Measurements from ENCODE around the gene LNP1.

LNP1 gene

GRCh38 chr3:100499651-100500050 lies 98.3 kb downstream of the LNP1 start:
- no peaks in the 10 kb centered on the region for H3K27me3 ChIP-seq (ENCODE audit: insufficient read depth, poor library complexity, severe bottlenecking)
- TF ChIP-seq POLR2AphosphoS5 (IDR thresholded peaks at IDR 0.05; ENCODE audit: low read depth) = no peak
- TF ChIP-seq CTCF (IDR thresholded peaks at IDR 0.05; ENCODE audit: insufficient read depth, low read length) = no peak
- no peak for TF ChIP-seq REST (IDR thresholded peaks at IDR 0.05; ENCODE audit: insufficient replicate concordance, low read depth)
- no peak for TF ChIP-seq GABPA (IDR thresholded peaks at IDR 0.05; ENCODE audit: low read depth)
- no peak for TF ChIP-seq SPI1 (IDR thresholded peaks at IDR 0.05; ENCODE audit: borderline replicate concordance, low read depth)
- DNase-seq (ENCODE audit: low read depth in 1 of 2, low spot score in 1 of 2) = no peak
- no peak overlapping the region for H3K27ac ChIP-seq (replicated peaks)
- H3K4me3 ChIP-seq (replicated peaks; ENCODE audit: insufficient read depth, low read length) = no peak overlapping the region

GRCh38 chr3:100500320-100500880 lies 99.1 kb downstream of the LNP1 start:
- no peak for DNase-seq (ENCODE audit: low read depth in 1 of 2, low spot score in 1 of 2)
- no peaks in the 10 kb centered on the region for H3K27me3 ChIP-seq (ENCODE audit: insufficient read depth, poor library complexity, severe bottlenecking)
- no peak for TF ChIP-seq POLR2AphosphoS5 (IDR thresholded peaks at IDR 0.05; ENCODE audit: low read depth)
- no peak for TF ChIP-seq CTCF (IDR thresholded peaks at IDR 0.05; ENCODE audit: insufficient read depth, low read length)
- no peak for TF ChIP-seq REST (IDR thresholded peaks at IDR 0.05; ENCODE audit: insufficient replicate concordance, low read depth)
- TF ChIP-seq GABPA (IDR thresholded peaks at IDR 0.05; ENCODE audit: low read depth) = no peak
- no peak for TF ChIP-seq SPI1 (IDR thresholded peaks at IDR 0.05; ENCODE audit: borderline replicate concordance, low read depth)
- H3K27ac ChIP-seq (replicated peaks) = no peak overlapping the region
- H3K4me3 ChIP-seq (replicated peaks; ENCODE audit: insufficient read depth, low read length) = no peak overlapping the region

- Histone ChIP-seq H3K27ac (replicated peaks) (no peak overlapping the region), H3K27me3 (ENCODE audit: insufficient read depth, poor library complexity, severe bottlenecking) (no peaks in the 10 kb centered on the region), H3K4me3 (replicated peaks; ENCODE audit: insufficient read depth, low read length) (no peak overlapping the region)
- no peak for TF ChIP-seq REST (IDR thresholded peaks at IDR 0.05; ENCODE audit: insufficient replicate concordance, low read depth)
- no peak for TF ChIP-seq POLR2AphosphoS5 (IDR thresholded peaks at IDR 0.05; ENCODE audit: low read depth)
- TF ChIP-seq CTCF (IDR thresholded peaks at IDR 0.05; ENCODE audit: insufficient read depth, low read length) = no peak
- DNase-seq (ENCODE audit: low read depth in 1 of 2, low spot score in 1 of 2) = no peak
These were observed 102.1 kb downstream of the LNP1 start for GRCh38 chr3:100503448-100503847.

Data from HL-60 (cell line).